Gastrocnemius medialis (tissue), 4 donors: ENCODE measurements around the gene FOXO6.

ENCODE experiments used
- POLR2A ChIP-seq, 2 donors: fragments of 450-650 bp; IDR thresholded peaks; one replicate each; pipeline ENCODE4 v1.6.1; 2017; ENCODE audit warnings: antibody characterized with exemption in 2 of 2, mild to moderate bottlenecking in 2 of 2, moderate library complexity in 2 of 2
- TF ChIP-seq, protein P1 (sequence below), 5 experiments: fragments of 450-650 bp in 3 of 5; fragments of 200-600 bp in 2 of 5; sonication (generic) in 2 of 5; IDR thresholded peaks in 4 of 5; conservative IDR thresholded peaks in 1 of 5; 1 replicate in 4 of 5; 2 replicates in 1 of 5; pipeline ENCODE4 v1.5.1; 2016 to 2019; ENCODE audit warnings: antibody characterized with exemption in 5 of 5, mild to moderate bottlenecking in 3 of 5, moderate library complexity in 3 of 5

DNA sequence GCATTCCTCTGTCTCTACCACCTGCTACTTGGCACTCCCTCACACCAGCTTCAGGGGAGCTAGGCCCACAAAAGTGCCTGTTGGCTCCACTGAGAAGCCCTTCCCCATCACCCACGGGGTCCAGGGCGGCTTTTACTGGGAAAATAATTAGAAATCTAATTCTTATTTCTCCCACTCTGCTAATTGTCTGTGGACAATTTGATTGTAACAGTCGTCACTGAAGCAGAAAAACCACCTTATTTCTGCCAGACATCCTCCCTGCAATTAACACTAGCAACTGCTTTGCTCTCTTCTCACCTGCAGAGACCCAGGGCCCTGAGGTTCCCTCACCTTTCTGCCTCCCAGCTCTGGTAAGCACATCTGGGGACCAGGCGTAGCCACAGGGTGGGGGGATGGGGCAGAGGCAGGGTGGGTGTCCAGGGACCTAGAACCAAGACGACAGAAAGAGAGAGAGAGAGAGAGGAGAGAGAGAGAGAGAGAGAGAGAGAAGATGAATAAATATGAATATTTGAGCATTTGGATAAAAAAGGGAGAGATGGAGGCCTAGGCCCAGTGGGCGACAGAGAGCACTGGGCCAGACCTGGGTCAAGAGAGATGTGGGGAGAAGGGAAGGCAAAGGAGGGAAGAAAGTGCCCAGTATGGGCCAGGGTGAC lies 32.6 kb downstream of the FOXO6 start:
- TF ChIP-seq POLR2A (IDR thresholded peaks at IDR 0.05), result no peak
- TF ChIP-seq, protein P1, sequence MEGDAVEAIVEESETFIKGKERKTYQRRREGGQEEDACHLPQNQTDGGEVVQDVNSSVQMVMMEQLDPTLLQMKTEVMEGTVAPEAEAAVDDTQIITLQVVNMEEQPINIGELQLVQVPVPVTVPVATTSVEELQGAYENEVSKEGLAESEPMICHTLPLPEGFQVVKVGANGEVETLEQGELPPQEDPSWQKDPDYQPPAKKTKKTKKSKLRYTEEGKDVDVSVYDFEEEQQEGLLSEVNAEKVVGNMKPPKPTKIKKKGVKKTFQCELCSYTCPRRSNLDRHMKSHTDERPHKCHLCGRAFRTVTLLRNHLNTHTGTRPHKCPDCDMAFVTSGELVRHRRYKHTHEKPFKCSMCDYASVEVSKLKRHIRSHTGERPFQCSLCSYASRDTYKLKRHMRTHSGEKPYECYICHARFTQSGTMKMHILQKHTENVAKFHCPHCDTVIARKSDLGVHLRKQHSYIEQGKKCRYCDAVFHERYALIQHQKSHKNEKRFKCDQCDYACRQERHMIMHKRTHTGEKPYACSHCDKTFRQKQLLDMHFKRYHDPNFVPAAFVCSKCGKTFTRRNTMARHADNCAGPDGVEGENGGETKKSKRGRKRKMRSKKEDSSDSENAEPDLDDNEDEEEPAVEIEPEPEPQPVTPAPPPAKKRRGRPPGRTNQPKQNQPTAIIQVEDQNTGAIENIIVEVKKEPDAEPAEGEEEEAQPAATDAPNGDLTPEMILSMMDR (IDR thresholded peaks at IDR 0.05 in 4 of 5, conservative IDR thresholded peaks at IDR 0.05 in 1 of 5), result no peak
